Measurements from ENCODE around the gene BOK.

BOK gene

GRCh38 chr2:241546771-241547498, 11.6 kb upstream of the BOK start:
- Histone ChIP-seq H3K36me3 (ENCODE audit: insufficient read depth, low read length) (no peaks in the 10 kb centered on the region), H3K4me1 (ENCODE audit: insufficient read depth, low read length, poor library complexity, severe bottlenecking) (no peaks in the 10 kb centered on the region), H3K4me2 (ENCODE audit: low read depth, low read length, poor library complexity, severe bottlenecking) (no peak overlapping the region), H3K4me3 (ENCODE audit: low read length, poor library complexity, severe bottlenecking) (no peak overlapping the region), H4K20me1 (ENCODE audit: insufficient read depth, low read length, poor library complexity, severe bottlenecking) (no peaks in the 10 kb centered on the region), H2AFZ (ENCODE audit: low read length) (no peak overlapping the region), H3K9ac (ENCODE audit: low read depth, low read length, poor library complexity, severe bottlenecking) (no peak overlapping the region), H3K9me3 (ENCODE audit: insufficient read depth, low read depth, low read length) (no peaks in the 10 kb centered on the region), H3F3A (ENCODE audit: low read depth) (no peaks in the 10 kb centered on the region), H3K27me3 (ENCODE audit: insufficient read depth, low read length, poor library complexity, severe bottlenecking) (no peaks in the 10 kb centered on the region), H3K79me2 (ENCODE audit: insufficient read depth, low read length) (no peaks in the 10 kb centered on the region), H3K9me2 (replicated peaks; ENCODE audit: low read depth, low read length) (no peaks in the 10 kb centered on the region)
- no peak for TF ChIP-seq EZH2phosphoT487 (IDR thresholded peaks at IDR 0.05; ENCODE audit: borderline replicate concordance)
- no peak for TF ChIP-seq CTCF (conservative IDR thresholded peaks at IDR 0.05; ENCODE audit: low read length)

- Histone ChIP-seq H3K9me3 (ENCODE audit: insufficient read depth, low read depth, low read length) (no peaks in the 10 kb centered on the region), H3K4me3 (ENCODE audit: low read length, poor library complexity, severe bottlenecking) (no peak overlapping the region), H3K4me1 (ENCODE audit: insufficient read depth, low read length, poor library complexity, severe bottlenecking) (no peaks in the 10 kb centered on the region), H3K36me3 (ENCODE audit: insufficient read depth, low read length) (no peaks in the 10 kb centered on the region), H3K79me2 (ENCODE audit: insufficient read depth, low read length) (no peaks in the 10 kb centered on the region), H3K4me2 (ENCODE audit: low read depth, low read length, poor library complexity, severe bottlenecking) (no peak overlapping the region), H3K9ac (ENCODE audit: low read depth, low read length, poor library complexity, severe bottlenecking) (no peak overlapping the region), H3K9me2 (replicated peaks; ENCODE audit: low read depth, low read length) (no peaks in the 10 kb centered on the region), H3K27me3 (ENCODE audit: insufficient read depth, low read length, poor library complexity, severe bottlenecking) (no peaks in the 10 kb centered on the region), H4K20me1 (ENCODE audit: insufficient read depth, low read length, poor library complexity, severe bottlenecking) (no peaks in the 10 kb centered on the region), H2AFZ (ENCODE audit: low read length) (no peak overlapping the region), H3F3A (ENCODE audit: low read depth) (no peaks in the 10 kb centered on the region)
- TF ChIP-seq EZH2phosphoT487 (IDR thresholded peaks at IDR 0.05; ENCODE audit: borderline replicate concordance) (no peak), CTCF (conservative IDR thresholded peaks at IDR 0.05; ENCODE audit: low read length) (no peak)
Measured at GRCh38 chr2:241547781-241548450, 10.6 kb upstream of the BOK start.

- no peak for TF ChIP-seq EZH2phosphoT487 (IDR thresholded peaks at IDR 0.05; ENCODE audit: borderline replicate concordance)
- Histone ChIP-seq H3K36me3 (ENCODE audit: insufficient read depth, low read length) (no peaks in the 10 kb centered on the region), H3K4me1 (ENCODE audit: insufficient read depth, low read length, poor library complexity, severe bottlenecking) (no peaks in the 10 kb centered on the region), H4K20me1 (ENCODE audit: insufficient read depth, low read length, poor library complexity, severe bottlenecking) (no peaks in the 10 kb centered on the region), H2AFZ (ENCODE audit: low read length) (no peak overlapping the region), H3K27me3 (ENCODE audit: insufficient read depth, low read length, poor library complexity, severe bottlenecking) (no peaks in the 10 kb centered on the region), H3K4me2 (ENCODE audit: low read depth, low read length, poor library complexity, severe bottlenecking) (no peak overlapping the region), H3K4me3 (ENCODE audit: low read length, poor library complexity, severe bottlenecking) (no peak overlapping the region), H3K79me2 (ENCODE audit: insufficient read depth, low read length) (no peaks in the 10 kb centered on the region), H3K9me2 (replicated peaks; ENCODE audit: low read depth, low read length) (no peaks in the 10 kb centered on the region), H3K9me3 (ENCODE audit: insufficient read depth, low read depth, low read length) (no peaks in the 10 kb centered on the region), H3F3A (ENCODE audit: low read depth) (no peaks in the 10 kb centered on the region), H3K9ac (ENCODE audit: low read depth, low read length, poor library complexity, severe bottlenecking) (no peak overlapping the region)
Measured at GRCh38 chr2:241548451-241548835, 10.1 kb upstream of the BOK start.
